ENCODE results near the gene NDFIP1. TPM values are rescaled to one million over a fixed set of nuclear protein-coding genes. Genes with fewer than 3 reads are reported as not detected.

The NDFIP1 gene
- total and polyA plus RNA-seq, 2 of the 8 experiments (the other 6 are each of a cell fraction or from before 2014, with no cell fraction given) = 8.8 to 27.1 TPM

DNA sequence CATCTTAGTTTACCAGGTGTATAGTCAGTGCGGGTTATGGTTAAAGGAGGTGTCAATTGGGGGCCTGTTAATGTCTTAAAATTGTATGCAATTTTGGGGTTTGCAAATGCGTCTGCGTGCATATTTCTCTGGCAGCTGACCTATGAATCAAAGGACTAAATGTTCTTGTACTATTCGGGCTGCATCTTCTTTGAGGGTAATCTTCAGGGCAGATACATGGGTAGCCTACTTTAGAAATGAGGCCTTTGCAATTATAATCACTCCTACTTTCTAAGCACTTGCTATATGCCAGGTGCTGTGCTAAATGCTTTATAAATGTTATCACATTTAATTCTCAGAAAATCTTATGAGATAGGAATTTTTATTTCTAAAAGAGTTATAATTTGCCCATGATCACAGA lies 58.2 kb downstream of the NDFIP1 start (continued):
- TF ChIP-seq, protein P1, sequence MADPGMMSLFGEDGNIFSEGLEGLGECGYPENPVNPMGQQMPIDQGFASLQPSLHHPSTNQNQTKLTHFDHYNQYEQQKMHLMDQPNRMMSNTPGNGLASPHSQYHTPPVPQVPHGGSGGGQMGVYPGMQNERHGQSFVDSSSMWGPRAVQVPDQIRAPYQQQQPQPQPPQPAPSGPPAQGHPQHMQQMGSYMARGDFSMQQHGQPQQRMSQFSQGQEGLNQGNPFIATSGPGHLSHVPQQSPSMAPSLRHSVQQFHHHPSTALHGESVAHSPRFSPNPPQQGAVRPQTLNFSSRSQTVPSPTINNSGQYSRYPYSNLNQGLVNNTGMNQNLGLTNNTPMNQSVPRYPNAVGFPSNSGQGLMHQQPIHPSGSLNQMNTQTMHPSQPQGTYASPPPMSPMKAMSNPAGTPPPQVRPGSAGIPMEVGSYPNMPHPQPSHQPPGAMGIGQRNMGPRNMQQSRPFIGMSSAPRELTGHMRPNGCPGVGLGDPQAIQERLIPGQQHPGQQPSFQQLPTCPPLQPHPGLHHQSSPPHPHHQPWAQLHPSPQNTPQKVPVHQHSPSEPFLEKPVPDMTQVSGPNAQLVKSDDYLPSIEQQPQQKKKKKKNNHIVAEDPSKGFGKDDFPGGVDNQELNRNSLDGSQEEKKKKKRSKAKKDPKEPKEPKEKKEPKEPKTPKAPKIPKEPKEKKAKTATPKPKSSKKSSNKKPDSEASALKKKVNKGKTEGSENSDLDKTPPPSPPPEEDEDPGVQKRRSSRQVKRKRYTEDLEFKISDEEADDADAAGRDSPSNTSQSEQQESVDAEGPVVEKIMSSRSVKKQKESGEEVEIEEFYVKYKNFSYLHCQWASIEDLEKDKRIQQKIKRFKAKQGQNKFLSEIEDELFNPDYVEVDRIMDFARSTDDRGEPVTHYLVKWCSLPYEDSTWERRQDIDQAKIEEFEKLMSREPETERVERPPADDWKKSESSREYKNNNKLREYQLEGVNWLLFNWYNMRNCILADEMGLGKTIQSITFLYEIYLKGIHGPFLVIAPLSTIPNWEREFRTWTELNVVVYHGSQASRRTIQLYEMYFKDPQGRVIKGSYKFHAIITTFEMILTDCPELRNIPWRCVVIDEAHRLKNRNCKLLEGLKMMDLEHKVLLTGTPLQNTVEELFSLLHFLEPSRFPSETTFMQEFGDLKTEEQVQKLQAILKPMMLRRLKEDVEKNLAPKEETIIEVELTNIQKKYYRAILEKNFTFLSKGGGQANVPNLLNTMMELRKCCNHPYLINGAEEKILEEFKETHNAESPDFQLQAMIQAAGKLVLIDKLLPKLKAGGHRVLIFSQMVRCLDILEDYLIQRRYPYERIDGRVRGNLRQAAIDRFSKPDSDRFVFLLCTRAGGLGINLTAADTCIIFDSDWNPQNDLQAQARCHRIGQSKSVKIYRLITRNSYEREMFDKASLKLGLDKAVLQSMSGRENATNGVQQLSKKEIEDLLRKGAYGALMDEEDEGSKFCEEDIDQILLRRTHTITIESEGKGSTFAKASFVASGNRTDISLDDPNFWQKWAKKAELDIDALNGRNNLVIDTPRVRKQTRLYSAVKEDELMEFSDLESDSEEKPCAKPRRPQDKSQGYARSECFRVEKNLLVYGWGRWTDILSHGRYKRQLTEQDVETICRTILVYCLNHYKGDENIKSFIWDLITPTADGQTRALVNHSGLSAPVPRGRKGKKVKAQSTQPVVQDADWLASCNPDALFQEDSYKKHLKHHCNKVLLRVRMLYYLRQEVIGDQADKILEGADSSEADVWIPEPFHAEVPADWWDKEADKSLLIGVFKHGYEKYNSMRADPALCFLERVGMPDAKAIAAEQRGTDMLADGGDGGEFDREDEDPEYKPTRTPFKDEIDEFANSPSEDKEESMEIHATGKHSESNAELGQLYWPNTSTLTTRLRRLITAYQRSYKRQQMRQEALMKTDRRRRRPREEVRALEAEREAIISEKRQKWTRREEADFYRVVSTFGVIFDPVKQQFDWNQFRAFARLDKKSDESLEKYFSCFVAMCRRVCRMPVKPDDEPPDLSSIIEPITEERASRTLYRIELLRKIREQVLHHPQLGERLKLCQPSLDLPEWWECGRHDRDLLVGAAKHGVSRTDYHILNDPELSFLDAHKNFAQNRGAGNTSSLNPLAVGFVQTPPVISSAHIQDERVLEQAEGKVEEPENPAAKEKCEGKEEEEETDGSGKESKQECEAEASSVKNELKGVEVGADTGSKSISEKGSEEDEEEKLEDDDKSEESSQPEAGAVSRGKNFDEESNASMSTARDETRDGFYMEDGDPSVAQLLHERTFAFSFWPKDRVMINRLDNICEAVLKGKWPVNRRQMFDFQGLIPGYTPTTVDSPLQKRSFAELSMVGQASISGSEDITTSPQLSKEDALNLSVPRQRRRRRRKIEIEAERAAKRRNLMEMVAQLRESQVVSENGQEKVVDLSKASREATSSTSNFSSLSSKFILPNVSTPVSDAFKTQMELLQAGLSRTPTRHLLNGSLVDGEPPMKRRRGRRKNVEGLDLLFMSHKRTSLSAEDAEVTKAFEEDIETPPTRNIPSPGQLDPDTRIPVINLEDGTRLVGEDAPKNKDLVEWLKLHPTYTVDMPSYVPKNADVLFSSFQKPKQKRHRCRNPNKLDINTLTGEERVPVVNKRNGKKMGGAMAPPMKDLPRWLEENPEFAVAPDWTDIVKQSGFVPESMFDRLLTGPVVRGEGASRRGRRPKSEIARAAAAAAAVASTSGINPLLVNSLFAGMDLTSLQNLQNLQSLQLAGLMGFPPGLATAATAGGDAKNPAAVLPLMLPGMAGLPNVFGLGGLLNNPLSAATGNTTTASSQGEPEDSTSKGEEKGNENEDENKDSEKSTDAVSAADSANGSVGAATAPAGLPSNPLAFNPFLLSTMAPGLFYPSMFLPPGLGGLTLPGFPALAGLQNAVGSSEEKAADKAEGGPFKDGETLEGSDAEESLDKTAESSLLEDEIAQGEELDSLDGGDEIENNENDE (IDR thresholded peaks at IDR 0.05; ENCODE audit: insufficient replicate concordance, low read length) = no peak
- TF ChIP-seq HDAC2 (IDR thresholded peaks at IDR 0.05; ENCODE audit: borderline replicate concordance in 1 of 2, low read depth in 2 of 2, low read length in 2 of 2) (no peak), EZH2 (IDR thresholded peaks at IDR 0.05; ENCODE audit: low read depth, low read length, severe bottlenecking) (no peak), POLR2AphosphoS5 (IDR thresholded peaks at IDR 0.05; ENCODE audit: low read depth, low read length) (no peak), CBX8 (IDR thresholded peaks at IDR 0.05; ENCODE audit: borderline replicate concordance, low read depth, low read length) (no peak), FOSL1 (IDR thresholded peaks at IDR 0.05; ENCODE audit: insufficient read depth, low read depth, low read length) (no peak), HDAC6 (IDR thresholded peaks at IDR 0.05; ENCODE audit: low read depth, low read length) (no peak), NRF1 (IDR thresholded peaks at IDR 0.05; ENCODE audit: low read depth, low read length) (no peak), TEAD4 (IDR thresholded peaks at IDR 0.05; ENCODE audit: low read depth, low read length) (no peak), JUN (IDR thresholded peaks at IDR 0.05; ENCODE audit: low read depth, low read length) (no peak)
- TF ChIP-seq, protein P2, sequence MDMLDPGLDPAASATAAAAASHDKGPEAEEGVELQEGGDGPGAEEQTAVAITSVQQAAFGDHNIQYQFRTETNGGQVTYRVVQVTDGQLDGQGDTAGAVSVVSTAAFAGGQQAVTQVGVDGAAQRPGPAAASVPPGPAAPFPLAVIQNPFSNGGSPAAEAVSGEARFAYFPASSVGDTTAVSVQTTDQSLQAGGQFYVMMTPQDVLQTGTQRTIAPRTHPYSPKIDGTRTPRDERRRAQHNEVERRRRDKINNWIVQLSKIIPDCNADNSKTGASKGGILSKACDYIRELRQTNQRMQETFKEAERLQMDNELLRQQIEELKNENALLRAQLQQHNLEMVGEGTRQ (IDR thresholded peaks at IDR 0.05; ENCODE audit: low read length) = no peak
